ENCODE data around the gene GALP. TPM values are rescaled to one million over a fixed set of nuclear protein-coding genes. Genes with fewer than 3 reads are reported as not detected.
"Not testable (repeated sequence)": the region's sequence is repeated elsewhere in the genome, so short reads cannot be mapped to it uniquely, and the experiment has no call there.

The GALP gene
- total RNA-seq, 1 experiment from 2014 or later: not detected

DNA sequence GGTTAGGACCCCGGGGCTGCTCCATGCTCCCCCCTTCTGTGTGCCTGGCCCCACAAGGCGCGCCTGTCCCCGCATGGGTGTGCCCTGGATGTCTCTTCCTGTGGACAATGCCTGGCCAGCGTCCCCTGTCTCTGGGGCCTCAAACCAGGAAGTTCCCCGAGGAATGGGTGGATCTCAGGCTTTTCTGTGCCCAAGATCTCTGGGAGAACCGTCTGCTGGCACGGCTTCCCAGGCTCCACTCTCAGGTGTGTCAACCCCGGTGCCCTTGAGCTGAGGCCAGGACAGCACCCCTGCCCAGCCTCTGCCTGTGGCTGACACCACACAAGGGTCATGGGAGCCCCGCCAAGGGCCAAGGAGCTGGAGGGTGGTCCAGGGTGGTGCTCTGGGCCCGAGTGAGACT lies 19.0 kb upstream of the GALP start:
- Histone ChIP-seq H3K36me3 (replicated peaks; ENCODE audit: control insufficient read depth, insufficient read depth, low read length) (peaks cover 6% of the 10 kb centered on the region), H3K27me3 (ENCODE audit: control insufficient read depth, insufficient read depth, low read length) (no peaks in the 10 kb centered on the region), H3K4me3 (ENCODE audit: insufficient read depth, low read depth, low read length) (no peak overlapping the region)
- no peak for DNase-seq

DNA sequence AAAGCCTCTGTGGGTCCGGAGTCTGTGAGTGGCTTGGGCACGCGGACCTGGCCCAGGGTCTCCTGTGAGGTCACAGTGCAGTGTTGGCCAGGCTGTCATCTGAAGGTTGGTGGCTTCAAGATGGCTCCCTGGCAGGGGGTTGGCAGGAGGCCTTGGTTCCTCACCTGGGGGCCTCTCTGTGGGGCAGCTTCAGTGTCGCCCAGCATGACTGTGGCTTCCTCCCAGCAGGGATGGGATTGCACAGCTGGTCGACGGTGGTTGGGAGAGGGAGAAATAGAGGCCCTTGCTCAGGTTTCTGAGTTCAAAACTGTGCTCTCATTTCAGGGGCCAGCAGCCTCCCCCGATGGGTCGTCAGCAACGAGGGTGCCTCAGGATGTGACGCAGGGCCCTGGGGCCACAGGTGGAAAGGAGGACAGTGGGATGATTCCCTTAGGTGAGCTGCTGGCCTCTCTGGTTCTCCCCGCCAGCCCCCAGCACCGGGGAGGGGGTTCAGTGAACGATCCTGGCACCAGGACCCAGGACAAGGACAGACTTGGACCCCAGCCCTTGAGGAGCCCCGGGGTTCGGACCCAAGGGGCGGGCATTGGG lies 17.5 kb upstream of the GALP start:
- H3K27me3 ChIP-seq (ENCODE audit: control insufficient read depth, insufficient read depth, low read length): no peaks in the 10 kb centered on the region
- peaks cover 6% of the 10 kb centered on the region for H3K36me3 ChIP-seq (replicated peaks; ENCODE audit: control insufficient read depth, insufficient read depth, low read length)
- no peak overlapping the region for H3K4me3 ChIP-seq (ENCODE audit: insufficient read depth, low read depth, low read length)
- DNase-seq: no peak

DNA sequence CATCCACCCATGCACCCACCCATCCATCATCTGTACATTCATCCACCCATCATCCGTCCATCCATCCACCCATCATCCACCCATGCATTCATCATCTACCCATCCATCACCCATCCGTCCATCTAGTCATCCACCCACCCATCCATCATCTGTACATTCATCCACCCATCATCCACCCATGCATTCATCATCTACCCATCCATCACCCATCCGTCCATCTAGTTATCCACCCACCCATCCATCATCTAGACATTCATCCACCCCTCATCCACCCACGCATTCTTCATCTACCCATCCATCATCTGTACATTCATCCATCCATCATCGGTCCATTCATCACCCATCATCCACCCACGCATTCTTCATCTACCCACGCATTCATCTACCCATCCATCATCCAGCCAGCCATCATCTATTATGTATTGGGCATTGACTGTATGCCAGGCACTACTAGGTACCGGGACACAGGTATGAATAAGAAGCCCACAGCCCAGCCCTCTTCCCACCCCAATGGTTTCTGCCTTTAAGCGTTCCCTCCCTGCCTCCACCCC lies 16.7 kb upstream of the GALP start:
- Histone ChIP-seq H3K27me3 (ENCODE audit: control insufficient read depth, insufficient read depth, low read length) (no peaks in the 10 kb centered on the region), H3K36me3 (replicated peaks; ENCODE audit: control insufficient read depth, insufficient read depth, low read length) (peaks cover 6% of the 10 kb centered on the region), H3K4me3 (ENCODE audit: insufficient read depth, low read depth, low read length) (no peak overlapping the region)
- no peak for DNase-seq

DNA sequence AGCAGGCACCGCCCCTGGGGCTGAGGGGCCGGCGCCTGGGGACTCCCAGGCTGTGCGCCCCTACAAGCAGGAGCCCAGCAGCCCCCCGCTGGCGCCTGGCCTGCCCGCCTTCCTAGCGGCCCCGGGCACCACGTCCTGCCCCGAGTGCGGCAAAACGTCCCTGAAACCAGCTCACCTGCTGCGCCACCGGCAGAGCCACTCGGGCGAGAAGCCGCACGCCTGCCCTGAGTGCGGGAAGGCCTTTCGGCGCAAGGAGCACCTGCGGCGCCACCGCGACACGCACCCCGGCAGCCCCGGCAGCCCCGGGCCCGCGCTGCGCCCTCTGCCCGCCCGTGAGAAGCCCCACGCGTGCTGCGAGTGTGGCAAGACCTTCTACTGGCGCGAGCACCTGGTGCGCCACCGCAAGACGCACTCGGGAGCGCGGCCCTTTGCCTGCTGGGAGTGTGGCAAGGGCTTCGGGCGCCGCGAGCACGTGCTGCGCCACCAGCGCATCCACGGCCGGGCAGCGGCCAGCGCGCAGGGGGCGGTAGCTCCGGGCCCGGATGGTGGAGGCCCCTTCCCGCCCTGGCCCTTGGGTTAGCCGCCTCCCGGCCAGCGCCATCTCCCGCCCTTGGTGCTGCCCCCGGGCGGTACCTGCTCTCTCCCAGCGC lies 16.1 kb upstream of the GALP start:
- peaks cover 6% of the 10 kb centered on the region for H3K36me3 ChIP-seq (replicated peaks; ENCODE audit: control insufficient read depth, insufficient read depth, low read length)
- H3K4me3 ChIP-seq (ENCODE audit: insufficient read depth, low read depth, low read length): no peak overlapping the region
- no peaks in the 10 kb centered on the region for H3K27me3 ChIP-seq (ENCODE audit: control insufficient read depth, insufficient read depth, low read length)
- DNase-seq: peak; percentile 56

DNA sequence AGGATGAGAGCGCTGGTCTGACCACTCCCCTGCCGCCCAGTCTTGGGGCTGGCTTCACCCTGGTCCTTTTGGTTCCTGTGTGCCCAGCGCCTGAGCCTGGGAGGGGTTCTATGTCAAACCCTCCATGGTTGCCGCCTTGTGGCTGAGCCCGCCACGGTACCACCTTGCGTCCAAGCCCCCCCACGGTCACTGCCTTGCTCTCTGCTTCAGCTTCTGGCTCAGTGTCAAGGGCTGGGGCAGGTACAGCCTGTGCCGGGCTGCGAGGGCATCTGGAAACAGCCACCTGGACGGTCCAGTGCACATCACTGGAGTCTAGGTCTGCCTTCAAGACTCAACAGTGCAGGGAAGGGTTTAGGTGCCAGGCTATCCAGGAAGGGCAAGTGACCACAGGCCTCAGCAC lies 14.3 kb upstream of the GALP start:
- no peak overlapping the region for H3K4me3 ChIP-seq (ENCODE audit: insufficient read depth, low read depth, low read length)
- H3K36me3 ChIP-seq (replicated peaks; ENCODE audit: control insufficient read depth, insufficient read depth, low read length): no peaks in the 10 kb centered on the region; the same call in 1 of the 2 replicates
- DNase-seq: no peak
- no peaks in the 10 kb centered on the region for H3K27me3 ChIP-seq (ENCODE audit: control insufficient read depth, insufficient read depth, low read length)

DNA sequence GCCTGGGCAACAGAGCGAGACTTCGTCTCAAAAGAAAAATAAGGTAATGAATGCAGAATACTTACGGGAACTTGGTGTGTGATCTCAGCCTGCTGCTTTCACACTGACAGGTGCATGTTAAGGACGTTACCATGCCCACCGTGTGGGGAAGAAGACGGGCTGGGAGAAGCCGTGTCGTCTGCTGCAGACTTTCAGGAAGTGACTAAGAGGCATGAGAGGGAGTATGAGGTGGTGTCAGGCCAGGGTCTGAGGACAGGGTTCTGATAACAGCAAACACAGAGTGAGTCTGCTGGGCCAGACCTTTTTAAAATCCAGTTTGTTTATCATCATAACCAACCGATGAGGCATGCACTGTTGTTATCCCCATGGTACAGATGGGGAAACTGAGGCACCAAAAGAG lies 13.6 kb upstream of the GALP start:
- H3K27me3 ChIP-seq (ENCODE audit: control insufficient read depth, insufficient read depth, low read length): no peaks in the 10 kb centered on the region
- no peak overlapping the region for H3K4me3 ChIP-seq (ENCODE audit: insufficient read depth, low read depth, low read length)
- no peaks in the 10 kb centered on the region; the same call in 1 of the 2 replicates for H3K36me3 ChIP-seq (replicated peaks; ENCODE audit: control insufficient read depth, insufficient read depth, low read length)
- DNase-seq: no peak

DNA sequence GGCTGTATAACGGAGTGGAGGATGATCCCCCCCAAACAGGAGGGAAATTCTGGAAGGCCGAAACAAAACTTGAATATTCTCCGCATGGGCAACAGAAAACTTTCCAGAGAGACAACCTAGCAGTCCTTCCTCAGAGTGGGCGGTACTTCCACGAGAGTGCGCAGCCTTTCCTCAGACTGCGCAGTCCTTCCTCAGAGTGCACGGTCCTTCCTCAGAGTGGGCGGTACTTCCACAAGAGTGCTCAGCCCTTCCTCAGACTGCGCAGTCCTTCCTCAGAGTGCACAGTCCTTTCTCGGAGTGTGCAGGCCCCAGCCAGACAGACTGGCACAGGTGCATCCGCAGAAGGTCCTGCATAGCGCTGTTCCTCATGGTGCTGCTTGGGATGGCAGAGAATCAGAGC lies 12.7 kb upstream of the GALP start:
- Histone ChIP-seq H3K27me3 (ENCODE audit: control insufficient read depth, insufficient read depth, low read length) (no peaks in the 10 kb centered on the region), H3K4me3 (ENCODE audit: insufficient read depth, low read depth, low read length) (no peak overlapping the region), H3K36me3 (replicated peaks; ENCODE audit: control insufficient read depth, insufficient read depth, low read length) (no peaks in the 10 kb centered on the region; the same call in 1 of the 2 replicates)
- DNase-seq: no peak

DNA sequence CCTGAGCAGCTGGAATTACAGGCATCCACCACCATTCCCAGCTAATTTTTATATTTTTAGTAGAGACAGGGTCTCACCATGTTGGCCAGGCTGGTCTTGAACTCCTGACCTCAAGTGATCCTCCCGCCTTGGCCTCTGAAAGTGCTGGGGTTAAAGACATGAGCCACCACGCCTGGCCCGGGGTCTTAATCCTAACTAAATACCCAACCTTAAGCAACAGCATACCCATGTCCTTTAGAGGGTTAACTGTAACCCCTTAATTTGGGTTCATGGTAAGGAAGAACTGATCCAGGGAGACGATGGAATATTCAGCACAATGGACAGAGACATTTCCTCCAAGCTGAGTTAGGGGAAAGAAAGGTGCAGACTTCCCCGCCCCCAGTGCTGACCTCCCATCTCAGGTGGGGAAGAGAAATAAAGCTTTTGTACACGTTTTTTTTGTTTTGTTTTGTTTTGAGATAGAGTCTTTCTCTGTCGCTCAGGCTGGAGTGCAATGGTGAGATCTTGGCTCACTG lies 8.7 kb upstream of the GALP start:
- Histone ChIP-seq H3K36me3 (replicated peaks; ENCODE audit: control insufficient read depth, insufficient read depth, low read length) (no peaks in the 10 kb centered on the region), H3K4me3 (ENCODE audit: insufficient read depth, low read depth, low read length) (no peak overlapping the region), H3K27me3 (ENCODE audit: control insufficient read depth, insufficient read depth, low read length) (no peaks in the 10 kb centered on the region)
- DNase-seq: peak; percentile 83

DNA sequence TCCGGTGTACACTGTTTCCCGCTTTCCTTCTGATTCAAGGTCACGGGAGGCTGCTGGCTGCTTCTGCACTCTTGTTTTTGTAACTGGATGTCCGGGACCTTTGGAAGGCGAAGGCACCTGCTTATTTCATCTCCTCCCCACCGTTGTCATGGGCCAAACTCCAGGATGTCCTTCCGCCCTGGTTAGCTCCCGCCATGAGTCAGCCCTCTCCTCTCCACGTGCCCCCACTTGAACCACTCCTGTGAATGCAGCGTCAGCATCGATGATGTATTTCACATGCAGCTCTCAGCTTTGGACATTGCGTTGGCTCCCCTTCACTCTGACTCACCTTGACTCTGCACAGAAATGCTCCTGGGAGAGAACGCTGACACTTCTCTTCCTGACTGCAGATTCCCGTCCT lies 5.5 kb upstream of the GALP start:
- Histone ChIP-seq H3K36me3 (replicated peaks; ENCODE audit: control insufficient read depth, insufficient read depth, low read length) (no peaks in the 10 kb centered on the region), H3K27me3 (ENCODE audit: control insufficient read depth, insufficient read depth, low read length) (no peaks in the 10 kb centered on the region), H3K4me3 (ENCODE audit: insufficient read depth, low read depth, low read length) (no peak overlapping the region)
- DNase-seq: no peak

DNA sequence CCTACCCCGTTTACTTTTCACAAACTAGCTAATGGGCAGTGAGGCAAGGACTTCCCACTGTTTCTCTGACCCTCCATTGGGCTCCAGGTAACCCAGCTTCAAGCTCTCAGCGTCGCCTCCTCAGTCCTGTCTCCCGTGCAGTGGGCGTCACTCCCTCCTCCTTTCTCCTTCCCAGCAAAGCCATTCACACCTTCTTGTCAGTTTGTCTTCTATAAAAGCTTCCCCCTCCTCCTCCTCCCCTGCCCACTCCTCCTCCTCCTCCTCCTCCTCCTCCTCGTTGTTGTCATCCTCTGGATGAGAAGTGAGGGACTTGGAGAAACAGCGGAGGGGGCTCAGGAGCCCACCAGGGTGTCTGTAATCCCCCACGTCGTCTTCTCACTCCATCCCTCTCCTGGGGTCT lies 1.7 kb upstream of the GALP start:
- Histone ChIP-seq H3K27me3 (ENCODE audit: control insufficient read depth, insufficient read depth, low read length) (no peaks in the 10 kb centered on the region), H3K36me3 (replicated peaks; ENCODE audit: control insufficient read depth, insufficient read depth, low read length) (no peaks in the 10 kb centered on the region), H3K4me3 (ENCODE audit: insufficient read depth, low read depth, low read length) (no peak overlapping the region)
- no peak for DNase-seq

DNA sequence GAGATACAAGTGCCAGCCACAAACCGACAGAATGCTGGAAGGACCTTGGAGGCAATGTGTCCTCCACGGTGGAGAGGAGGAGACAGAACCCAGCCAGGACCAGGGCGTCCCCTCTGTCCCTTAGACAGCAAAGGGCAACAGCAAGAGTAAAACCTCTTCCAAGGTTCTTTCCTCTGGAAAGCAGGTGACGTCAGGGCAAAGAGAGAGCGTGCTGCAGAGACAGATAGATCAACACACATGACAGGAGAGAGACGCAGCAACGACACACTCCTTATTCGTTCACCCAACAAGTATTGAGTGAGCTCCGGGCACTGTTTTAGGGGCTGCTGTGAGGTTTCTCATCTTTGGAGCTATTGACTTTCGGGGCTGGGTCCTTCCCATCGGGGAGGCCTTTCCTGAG lies 1.3 kb upstream of the GALP start:
- Histone ChIP-seq H3K4me3 (ENCODE audit: insufficient read depth, low read depth, low read length) (no peak overlapping the region), H3K27me3 (ENCODE audit: control insufficient read depth, insufficient read depth, low read length) (no peaks in the 10 kb centered on the region), H3K36me3 (replicated peaks; ENCODE audit: control insufficient read depth, insufficient read depth, low read length) (no peaks in the 10 kb centered on the region)
- DNase-seq: no peak

DNA sequence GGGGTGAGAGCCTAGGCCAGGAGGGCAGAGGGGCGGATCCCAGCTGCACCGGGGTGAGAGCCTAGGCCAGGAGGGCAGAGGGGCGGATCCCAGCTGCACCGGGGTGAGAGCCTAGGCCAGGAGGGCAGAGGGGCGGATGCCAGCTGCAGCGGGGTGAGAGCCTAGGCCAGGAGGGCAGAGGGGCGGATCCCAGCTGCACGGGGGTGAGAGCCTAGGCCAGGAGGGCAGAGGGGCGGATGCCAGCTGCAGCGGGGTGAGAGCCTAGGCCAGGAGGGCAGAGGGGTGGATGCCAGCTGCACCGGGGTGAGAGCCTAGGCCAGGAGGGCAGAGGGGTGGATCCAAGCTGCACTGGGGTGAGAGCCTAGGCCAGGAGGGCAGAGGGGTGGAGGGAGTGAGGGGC lies 502 bp downstream of the GALP start:
- not testable (repeated sequence) for H3K36me3 ChIP-seq (replicated peaks; ENCODE audit: control insufficient read depth, insufficient read depth, low read length); DNase-seq; H3K4me3 ChIP-seq (ENCODE audit: insufficient read depth, low read depth, low read length); H3K27me3 ChIP-seq (ENCODE audit: control insufficient read depth, insufficient read depth, low read length)

DNA sequence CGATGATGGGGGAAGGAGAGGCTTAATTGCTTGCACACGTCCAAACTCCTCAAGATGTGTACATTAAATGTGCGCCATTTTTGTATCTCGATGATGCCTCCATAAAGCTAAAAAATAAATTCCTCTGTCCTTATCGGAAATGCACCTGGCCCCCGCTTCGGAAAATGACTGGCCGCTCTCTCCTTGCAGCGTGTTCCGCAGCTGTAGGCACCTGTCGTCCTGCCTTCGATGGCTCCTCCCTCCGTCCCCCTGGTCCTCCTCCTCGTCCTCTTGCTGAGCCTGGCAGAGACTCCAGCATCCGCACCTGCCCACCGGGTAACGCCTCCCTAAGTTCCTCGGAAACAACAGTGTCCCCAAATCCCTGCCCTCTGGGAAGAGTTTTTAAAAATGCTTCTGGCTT lies 1.1 kb downstream of the GALP start:
- Histone ChIP-seq H3K36me3 (replicated peaks; ENCODE audit: control insufficient read depth, insufficient read depth, low read length) (no peaks in the 10 kb centered on the region), H3K27me3 (ENCODE audit: control insufficient read depth, insufficient read depth, low read length) (no peaks in the 10 kb centered on the region), H3K4me3 (ENCODE audit: insufficient read depth, low read depth, low read length) (no peak overlapping the region)
- no peak for DNase-seq

DNA sequence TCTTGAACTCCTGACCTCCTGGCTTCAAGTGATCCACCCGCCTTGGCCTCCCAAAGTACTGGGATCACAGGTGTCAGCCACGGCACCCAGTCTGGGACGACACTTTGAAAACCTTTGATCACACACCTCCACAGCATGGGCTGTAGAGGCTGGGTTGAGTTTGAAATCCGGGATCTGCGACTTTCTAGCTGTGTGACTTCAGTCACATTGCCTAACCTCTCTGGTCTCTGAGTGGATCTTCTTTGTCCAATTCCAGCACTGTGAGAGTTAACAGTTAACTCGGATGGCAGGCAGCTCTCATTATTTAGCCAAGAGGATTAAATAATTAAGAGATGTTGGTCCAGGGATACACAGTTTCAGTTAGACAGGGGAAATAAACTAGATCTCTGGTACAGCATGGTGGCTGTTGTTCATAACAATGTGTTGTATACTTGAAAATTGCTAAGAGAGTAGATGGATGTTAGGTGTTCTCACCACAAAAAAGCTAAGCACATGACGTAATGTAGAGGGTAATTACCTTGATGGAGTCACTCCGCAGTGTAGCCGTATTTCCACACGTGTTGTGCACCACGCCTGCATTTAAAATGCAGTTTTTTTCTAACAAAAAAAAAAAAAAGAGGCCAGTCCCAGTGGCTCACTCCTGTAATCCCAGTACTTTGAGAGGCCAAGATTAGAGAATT lies 1.9 kb downstream of the GALP start:
- Histone ChIP-seq H3K4me3 (ENCODE audit: insufficient read depth, low read depth, low read length) (no peak overlapping the region), H3K36me3 (replicated peaks; ENCODE audit: control insufficient read depth, insufficient read depth, low read length) (no peaks in the 10 kb centered on the region), H3K27me3 (ENCODE audit: control insufficient read depth, insufficient read depth, low read length) (no peaks in the 10 kb centered on the region)
- no peak for DNase-seq

DNA sequence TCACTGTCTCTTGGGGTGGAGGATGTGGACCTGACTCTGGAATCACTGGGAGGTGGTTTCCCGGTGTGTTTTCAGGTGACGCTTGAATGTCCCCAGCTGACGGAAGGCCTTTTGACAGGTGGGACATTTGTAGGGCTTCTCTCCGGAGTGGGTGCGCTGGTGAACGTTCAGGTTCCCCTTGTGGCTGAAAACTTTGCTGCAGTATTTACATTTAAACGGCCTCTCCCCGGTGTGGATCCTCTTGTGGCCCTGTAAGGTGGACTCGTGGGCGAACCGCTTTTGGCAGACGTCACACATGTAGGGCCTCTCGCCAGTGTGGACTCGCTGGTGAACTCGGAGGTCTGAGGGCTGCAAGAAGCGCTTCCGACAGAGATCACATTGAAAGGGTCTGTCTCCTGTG lies 14.0 kb downstream of the GALP start:
- DNase-seq: peak; percentile 55
- Histone ChIP-seq H3K4me3 (ENCODE audit: insufficient read depth, low read depth, low read length) (no peak overlapping the region), H3K36me3 (replicated peaks; ENCODE audit: control insufficient read depth, insufficient read depth, low read length) (no peaks in the 10 kb centered on the region), H3K27me3 (ENCODE audit: control insufficient read depth, insufficient read depth, low read length) (no peaks in the 10 kb centered on the region)

Data from H7 (cell line).